Uterus (tissue), 2 donors: ENCODE results near the gene HILPDA.
"Not testable (repeated sequence)": the region's sequence is repeated elsewhere in the genome, so short reads cannot be mapped to it uniquely, and the experiment has no call there.

Experiments used
- POLR2A ChIP-seq, 2 donors: fragments of 450-650 bp; IDR thresholded peaks; one replicate each; pipeline ENCODE4 v1.6.1; 2016; ENCODE audit warnings: antibody characterized with exemption in 2 of 2, mild to moderate bottlenecking in 1 of 2, moderate library complexity in 1 of 2
- TF ChIP-seq, protein P1 (sequence below), 4 experiments: fragments of 200-600 bp in 2 of 4; fragments of 450-650 bp in 2 of 4; sonication (generic) in 2 of 4; IDR thresholded peaks; one replicate each; pipeline ENCODE4 v1.5.1; 2016 to 2019; ENCODE audit warnings: antibody characterized with exemption in 4 of 4, mild to moderate bottlenecking in 2 of 4, moderate library complexity in 1 of 4

DNA sequence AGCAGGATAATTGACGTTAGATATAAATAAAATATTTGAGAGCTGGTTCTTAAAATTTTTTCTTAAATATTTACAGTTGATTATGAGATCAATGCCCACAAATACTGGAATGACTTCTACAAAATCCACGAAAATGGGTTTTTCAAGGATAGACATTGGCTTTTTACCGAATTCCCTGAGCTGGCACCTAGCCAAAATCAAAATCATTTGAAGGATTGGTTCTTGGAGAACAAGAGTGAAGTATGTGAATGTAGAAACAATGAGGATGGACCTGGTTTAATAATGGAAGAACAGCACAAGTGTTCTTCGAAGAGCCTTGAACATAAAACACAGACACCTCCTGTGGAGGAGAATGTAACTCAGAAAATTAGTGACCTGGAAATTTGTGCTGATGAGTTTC lies 23.4 kb downstream of the HILPDA start:
- TF ChIP-seq, protein P1, sequence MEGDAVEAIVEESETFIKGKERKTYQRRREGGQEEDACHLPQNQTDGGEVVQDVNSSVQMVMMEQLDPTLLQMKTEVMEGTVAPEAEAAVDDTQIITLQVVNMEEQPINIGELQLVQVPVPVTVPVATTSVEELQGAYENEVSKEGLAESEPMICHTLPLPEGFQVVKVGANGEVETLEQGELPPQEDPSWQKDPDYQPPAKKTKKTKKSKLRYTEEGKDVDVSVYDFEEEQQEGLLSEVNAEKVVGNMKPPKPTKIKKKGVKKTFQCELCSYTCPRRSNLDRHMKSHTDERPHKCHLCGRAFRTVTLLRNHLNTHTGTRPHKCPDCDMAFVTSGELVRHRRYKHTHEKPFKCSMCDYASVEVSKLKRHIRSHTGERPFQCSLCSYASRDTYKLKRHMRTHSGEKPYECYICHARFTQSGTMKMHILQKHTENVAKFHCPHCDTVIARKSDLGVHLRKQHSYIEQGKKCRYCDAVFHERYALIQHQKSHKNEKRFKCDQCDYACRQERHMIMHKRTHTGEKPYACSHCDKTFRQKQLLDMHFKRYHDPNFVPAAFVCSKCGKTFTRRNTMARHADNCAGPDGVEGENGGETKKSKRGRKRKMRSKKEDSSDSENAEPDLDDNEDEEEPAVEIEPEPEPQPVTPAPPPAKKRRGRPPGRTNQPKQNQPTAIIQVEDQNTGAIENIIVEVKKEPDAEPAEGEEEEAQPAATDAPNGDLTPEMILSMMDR (IDR thresholded peaks at IDR 0.05): not testable (repeated sequence)
- TF ChIP-seq POLR2A (IDR thresholded peaks at IDR 0.05): not testable (repeated sequence)
